Hair follicular keratinocyte (primary cell): ENCODE measurements around the gene TRIM24. TPM values are rescaled to one million over a fixed set of nuclear protein-coding genes. Genes with fewer than 3 reads are reported as not detected.

Source experiments
- total RNA-seq: library from RNA; depleted of rRNA; stranded (reverse); fragments of >200 nt; gene quantifications from 2 replicates; pipeline ENCODE4 v1.2.3, GENCODE V29; 2015

Gene TRIM24
- total RNA-seq: 8.5 and 9.6 TPM in 2 replicates

DNA sequence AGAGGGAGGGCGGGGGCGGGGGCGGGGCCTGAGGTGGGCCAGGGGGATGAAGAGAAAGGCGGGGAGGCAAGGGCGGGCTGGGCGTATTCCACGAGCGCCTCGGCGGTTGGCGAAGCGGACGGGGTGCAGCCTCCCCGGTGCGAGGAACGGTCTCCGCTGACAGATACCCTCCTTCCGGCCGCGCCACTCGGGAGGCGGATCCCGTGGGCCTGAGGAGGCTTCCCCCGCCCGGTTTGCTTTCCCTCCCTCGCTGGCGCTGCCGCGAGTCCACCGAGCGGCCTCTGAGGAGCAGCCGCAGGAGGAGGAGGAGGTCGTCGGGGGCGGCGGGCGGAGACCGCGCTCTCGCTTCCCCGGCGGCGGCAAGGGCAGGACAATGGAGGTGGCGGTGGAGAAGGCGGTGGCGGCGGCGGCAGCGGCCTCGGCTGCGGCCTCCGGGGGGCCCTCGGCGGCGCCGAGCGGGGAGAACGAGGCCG, at the start of gene TRIM24:
Gene TRIM24, plus strand, starts transcription at position 84 of the 473 bp plus-strand sequence. Its CDS starts 290 bp downstream, at position 374.

Other genes starting within 250 kb of the TRIM24 start
- not detected in 2 replicates for gene SVOPL, start 241.1 kb downstream of the TRIM24 start, total RNA-seq